EH (cell line): ENCODE data around the gene KBTBD13.
"Not testable (repeated sequence)": the region's sequence is repeated elsewhere in the genome, so short reads cannot be mapped to it uniquely, and the experiment has no call there.

ENCODE experiments used
- DNase-seq: peaks from one replicate; pipeline ENCODE4 v3.0.0-alpha.2; 2015; ENCODE audit warnings: low read depth

KBTBD13 gene

GRCh38 chr15:65089206-65089824 is 12.8 kb downstream of the KBTBD13 start:
- DNase-seq = no peak

- no peak for DNase-seq
These were observed 15.6 kb downstream of the KBTBD13 start for GRCh38 chr15:65091946-65092770.

GRCh38 chr15:65092911-65093792 is 16.6 kb downstream of the KBTBD13 start:
- DNase-seq = no peak

GRCh38 chr15:65093793-65094170 is 17.2 kb downstream of the KBTBD13 start:
- not testable (repeated sequence) for DNase-seq

GRCh38 chr15:65094294-65094995 is 17.9 kb downstream of the KBTBD13 start:
- DNase-seq = no peak

- DNase-seq = no peak
These were observed 18.6 kb downstream of the KBTBD13 start for GRCh38 chr15:65095011-65095746.

GRCh38 chr15:65095747-65096104 is 19.2 kb downstream of the KBTBD13 start:
- DNase-seq = no peak

- no peak for DNase-seq
These were observed 20.2 kb downstream of the KBTBD13 start for GRCh38 chr15:65096481-65097385.

GRCh38 chr15:65097651-65098263 is 21.2 kb downstream of the KBTBD13 start:
- DNase-seq = no peak

GRCh38 chr15:65099336-65099735 is 22.8 kb downstream of the KBTBD13 start:
- no peak for DNase-seq

GRCh38 chr15:65099801-65100200 is 23.3 kb downstream of the KBTBD13 start:
- not testable (repeated sequence) for DNase-seq

- no peak for DNase-seq
These were observed 23.9 kb downstream of the KBTBD13 start for GRCh38 chr15:65100442-65100841.

GRCh38 chr15:65101411-65101890 is 24.9 kb downstream of the KBTBD13 start:
- DNase-seq = peak; percentile 58

GRCh38 chr15:65101891-65102708 is 25.6 kb downstream of the KBTBD13 start:
- DNase-seq = no peak

- DNase-seq = no peak
These were observed 26.4 kb downstream of the KBTBD13 start for GRCh38 chr15:65102912-65103311.

- DNase-seq = no peak
These were observed 28.5 kb downstream of the KBTBD13 start for GRCh38 chr15:65105038-65105437.

- DNase-seq = no peak
These were observed 29.6 kb downstream of the KBTBD13 start for GRCh38 chr15:65106011-65106590.

GRCh38 chr15:65110676-65111292 is 34.2 kb downstream of the KBTBD13 start:
- DNase-seq = peak; percentile 13
